ENCODE measurements around the gene ZBTB17.

ZBTB17 gene

DNA sequence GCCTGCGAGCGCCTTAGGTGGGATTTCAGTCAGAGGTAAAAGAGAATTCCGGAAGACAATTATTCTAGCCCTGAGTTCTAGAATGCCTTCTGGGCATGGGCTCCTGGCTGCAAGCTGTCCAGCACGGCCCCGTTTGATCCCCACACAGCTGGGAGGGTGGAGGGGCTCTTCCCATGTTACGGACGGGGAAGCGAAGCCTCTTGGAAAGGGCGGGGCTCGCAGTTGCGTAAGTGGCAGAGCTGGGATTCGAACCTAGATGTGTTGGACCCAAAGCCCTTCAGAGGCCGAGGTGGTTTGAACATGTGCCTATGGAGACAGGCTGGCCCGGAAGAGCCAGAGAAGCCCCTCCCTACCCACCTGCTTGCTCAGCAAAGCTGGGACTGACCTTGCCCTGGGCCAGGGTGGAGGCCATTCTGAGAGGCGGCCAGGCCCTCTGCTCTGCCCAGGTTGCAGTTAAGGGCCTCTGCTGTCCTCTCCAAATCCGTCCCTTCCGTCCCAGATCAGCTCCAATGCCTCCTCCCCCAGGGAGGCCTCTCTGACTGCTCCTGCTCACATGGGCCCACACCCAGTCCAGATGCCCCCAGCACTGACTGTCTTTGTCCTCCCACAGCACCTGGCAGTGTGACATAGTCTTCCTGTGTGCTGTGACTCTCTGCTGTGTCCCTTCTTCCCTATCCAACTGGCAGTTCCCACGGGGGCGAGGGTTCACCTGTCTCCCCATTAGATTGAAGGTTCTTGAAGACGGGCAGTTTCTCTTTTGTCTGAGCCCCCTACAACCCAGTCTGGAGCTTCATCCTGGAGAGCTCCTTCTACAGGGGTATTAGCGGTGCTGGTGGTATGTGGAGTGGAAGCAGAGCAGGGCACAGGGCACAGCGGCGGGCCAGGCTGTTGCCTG, 43.1 kb upstream of the ZBTB17 start:
- Histone ChIP-seq H3K4me2 (ENCODE audit: insufficient read depth, low read length) (no peak overlapping the region), H2AFZ (ENCODE audit: low read depth, low read length) (no peak overlapping the region), H4K20me1 (ENCODE audit: insufficient read depth, low read length) (peaks cover 6% of the 10 kb centered on the region), H3K4me1 (ENCODE audit: insufficient read depth, low read length) (no peaks in the 10 kb centered on the region), H3K9ac (ENCODE audit: low read depth, low read length) (no peak overlapping the region), H3K27me3 (ENCODE audit: insufficient read depth, low read length, poor library complexity) (peaks cover 17% of the 10 kb centered on the region), H3K9me3 (ENCODE audit: insufficient read depth, low read length, severe bottlenecking) (no peaks in the 10 kb centered on the region), H3K79me2 (ENCODE audit: insufficient read depth, low read length) (no peaks in the 10 kb centered on the region), H3K4me3 (ENCODE audit: low read depth in 1 of 2, low read length in 2 of 2) (no peak overlapping the region), H3K36me3 (ENCODE audit: insufficient read depth, low read length) (no peaks in the 10 kb centered on the region), H3K27ac (ENCODE audit: low read length) (no peak overlapping the region)
- TF ChIP-seq, protein P1, sequence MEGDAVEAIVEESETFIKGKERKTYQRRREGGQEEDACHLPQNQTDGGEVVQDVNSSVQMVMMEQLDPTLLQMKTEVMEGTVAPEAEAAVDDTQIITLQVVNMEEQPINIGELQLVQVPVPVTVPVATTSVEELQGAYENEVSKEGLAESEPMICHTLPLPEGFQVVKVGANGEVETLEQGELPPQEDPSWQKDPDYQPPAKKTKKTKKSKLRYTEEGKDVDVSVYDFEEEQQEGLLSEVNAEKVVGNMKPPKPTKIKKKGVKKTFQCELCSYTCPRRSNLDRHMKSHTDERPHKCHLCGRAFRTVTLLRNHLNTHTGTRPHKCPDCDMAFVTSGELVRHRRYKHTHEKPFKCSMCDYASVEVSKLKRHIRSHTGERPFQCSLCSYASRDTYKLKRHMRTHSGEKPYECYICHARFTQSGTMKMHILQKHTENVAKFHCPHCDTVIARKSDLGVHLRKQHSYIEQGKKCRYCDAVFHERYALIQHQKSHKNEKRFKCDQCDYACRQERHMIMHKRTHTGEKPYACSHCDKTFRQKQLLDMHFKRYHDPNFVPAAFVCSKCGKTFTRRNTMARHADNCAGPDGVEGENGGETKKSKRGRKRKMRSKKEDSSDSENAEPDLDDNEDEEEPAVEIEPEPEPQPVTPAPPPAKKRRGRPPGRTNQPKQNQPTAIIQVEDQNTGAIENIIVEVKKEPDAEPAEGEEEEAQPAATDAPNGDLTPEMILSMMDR (IDR thresholded peaks at IDR 0.05; ENCODE audit: borderline replicate concordance, extremely low read depth, low read length, poor library complexity, severe bottlenecking) = no peak
- no peak for TF ChIP-seq EZH2 (IDR thresholded peaks at IDR 0.05; ENCODE audit: borderline replicate concordance, low read depth, low read length, severe bottlenecking)
- no peak for DNase-seq
- ATAC-seq (ENCODE audit: insufficient read depth, low read depth) = no peak

DNA sequence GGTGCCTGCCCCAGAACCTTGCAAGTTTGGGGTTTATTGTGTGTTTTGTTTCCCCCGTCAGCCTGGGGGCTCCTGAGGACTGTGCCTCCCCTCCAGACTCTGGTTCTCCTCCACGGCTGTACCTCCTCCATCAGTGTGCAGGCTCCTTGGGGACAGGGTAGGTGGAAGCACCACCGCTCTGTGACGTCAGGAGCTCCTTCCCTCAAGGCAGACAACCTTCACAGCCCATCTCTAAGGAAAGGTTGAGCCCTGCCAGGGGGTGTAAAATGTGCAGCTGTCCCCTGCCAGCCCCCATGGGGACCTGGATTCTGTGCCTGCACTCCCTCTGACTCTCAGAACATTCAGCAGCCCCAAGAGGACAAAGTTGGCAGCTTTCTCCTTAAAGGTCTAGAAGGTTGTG, 42.4 kb upstream of the ZBTB17 start:
- H3K79me2 ChIP-seq (ENCODE audit: insufficient read depth, low read length) = no peaks in the 10 kb centered on the region
- ATAC-seq (ENCODE audit: insufficient read depth, low read depth) = no peak
- H3K36me3 ChIP-seq (ENCODE audit: insufficient read depth, low read length) = no peaks in the 10 kb centered on the region
- peaks cover 17% of the 10 kb centered on the region for H3K27me3 ChIP-seq (ENCODE audit: insufficient read depth, low read length, poor library complexity)
- no peaks in the 10 kb centered on the region for H3K9me3 ChIP-seq (ENCODE audit: insufficient read depth, low read length, severe bottlenecking)
- TF ChIP-seq EZH2 (IDR thresholded peaks at IDR 0.05; ENCODE audit: borderline replicate concordance, low read depth, low read length, severe bottlenecking) = no peak
- TF ChIP-seq, protein P1 (IDR thresholded peaks at IDR 0.05; ENCODE audit: borderline replicate concordance, extremely low read depth, low read length, poor library complexity, severe bottlenecking) = no peak
- H3K4me2 ChIP-seq (ENCODE audit: insufficient read depth, low read length) = no peak overlapping the region
- H2AFZ ChIP-seq (ENCODE audit: low read depth, low read length) = no peak overlapping the region
- DNase-seq = no peak
- no peak overlapping the region for H3K27ac ChIP-seq (ENCODE audit: low read length)
- peaks cover 6% of the 10 kb centered on the region for H4K20me1 ChIP-seq (ENCODE audit: insufficient read depth, low read length)
- H3K9ac ChIP-seq (ENCODE audit: low read depth, low read length) = no peak overlapping the region
- no peak overlapping the region for H3K4me3 ChIP-seq (ENCODE audit: low read depth in 1 of 2, low read length in 2 of 2)
- no peaks in the 10 kb centered on the region for H3K4me1 ChIP-seq (ENCODE audit: insufficient read depth, low read length)

GRCh38 chr1:16017461-16018303, 41.8 kb upstream of the ZBTB17 start, which contains the start of gene HSPB7:
Gene HSPB7 (minus strand): TSS chr1:16018043. CDS start chr1:16017963, 80 bp downstream.
- Histone ChIP-seq H3K36me3 (ENCODE audit: insufficient read depth, low read length) (no peaks in the 10 kb centered on the region), H2AFZ (ENCODE audit: low read depth, low read length) (no peak within 1 kb of the TSS), H3K4me2 (ENCODE audit: insufficient read depth, low read length) (no peak within 1 kb of the TSS), H3K27me3 (ENCODE audit: insufficient read depth, low read length, poor library complexity) (peaks cover 17% of the 10 kb centered on the region), H3K9me3 (ENCODE audit: insufficient read depth, low read length, severe bottlenecking) (no peaks in the 10 kb centered on the region), H3K9ac (ENCODE audit: low read depth, low read length) (no peak within 1 kb of the TSS), H3K4me1 (ENCODE audit: insufficient read depth, low read length) (no peaks in the 10 kb centered on the region), H3K79me2 (ENCODE audit: insufficient read depth, low read length) (no peaks in the 10 kb centered on the region), H3K27ac (ENCODE audit: low read length) (no peak within 1 kb of the TSS), H4K20me1 (ENCODE audit: insufficient read depth, low read length) (peaks cover 6% of the 10 kb centered on the region), H3K4me3 (ENCODE audit: low read depth in 1 of 2, low read length in 2 of 2) (no peak within 1 kb of the TSS)
- DNase-seq = no peak
- ATAC-seq (ENCODE audit: insufficient read depth, low read depth) = no peak
- TF ChIP-seq, protein P1 (IDR thresholded peaks at IDR 0.05; ENCODE audit: borderline replicate concordance, extremely low read depth, low read length, poor library complexity, severe bottlenecking) = no peak
- no peak for TF ChIP-seq EZH2 (IDR thresholded peaks at IDR 0.05; ENCODE audit: borderline replicate concordance, low read depth, low read length, severe bottlenecking)
